Stimulated activated CD8-positive, alpha-beta memory T cell treated with anti-CD3 and anti-CD28 coated beads, Interleukin-15, amount 100 ng/mL, for 24 hours (primary cell): ENCODE results near the gene PAK2.
A peak's percentile ranks its signal among the peaks of the same experiment; 100 is the strongest.
"Not testable (repeated sequence)": the region's sequence is repeated elsewhere in the genome, so short reads cannot be mapped to it uniquely, and the experiment has no call there.

ENCODE experiments used
- DNase-seq: peaks from one replicate; pipeline ENCODE4 v3.0.0-alpha.2; 2020; ENCODE audit warnings: low read depth

PAK2 gene

GRCh38 chr3:196739671-196740480, at the start of gene PAK2:
PAK2 (plus strand) TSS chr3:196739857; CDS start chr3:196782647, 42,790 bp downstream.
- DNase-seq: peak; percentile 72

- no peak for DNase-seq
Measured at GRCh38 chr3:196689941-196690660, 49.6 kb upstream of the PAK2 start.

- no peak for DNase-seq
Measured at GRCh38 chr3:196691386-196691785, 48.3 kb upstream of the PAK2 start.

GRCh38 chr3:196694202-196694638, 45.4 kb upstream of the PAK2 start:
- DNase-seq: no peak

- no peak for DNase-seq
Measured at GRCh38 chr3:196694941-196695848, 44.5 kb upstream of the PAK2 start.

GRCh38 chr3:196695849-196696226, 43.8 kb upstream of the PAK2 start:
- no peak for DNase-seq

- DNase-seq: no peak
Measured at GRCh38 chr3:196697270-196697669, 42.4 kb upstream of the PAK2 start.

- DNase-seq: no peak
Measured at GRCh38 chr3:196699749-196700148, 39.9 kb upstream of the PAK2 start.

GRCh38 chr3:196700801-196701200, 38.9 kb upstream of the PAK2 start:
- DNase-seq: no peak

GRCh38 chr3:196706327-196706726, 33.3 kb upstream of the PAK2 start:
- no peak for DNase-seq

GRCh38 chr3:196706731-196707130, 32.9 kb upstream of the PAK2 start:
- DNase-seq: no peak

- no peak for DNase-seq
Measured at GRCh38 chr3:196707566-196707965, 32.1 kb upstream of the PAK2 start.

- no peak for DNase-seq
Measured at GRCh38 chr3:196708467-196708866, 31.2 kb upstream of the PAK2 start.

- DNase-seq: peak; percentile 77
Measured at GRCh38 chr3:196711838-196712513, 27.7 kb upstream of the PAK2 start, which contains the start of the genes CEP19 and PIGX. CEP19 (minus strand) TSS chr3:196712250; CDS start chr3:196708657, 3,593 bp downstream. PIGX (plus strand) TSS chr3:196712377.

- DNase-seq: peak; percentile 41
Measured at GRCh38 chr3:196712514-196713413, 26.9 kb upstream of the PAK2 start.

- not testable (repeated sequence) for DNase-seq
Measured at GRCh38 chr3:196717162-196717561, 22.5 kb upstream of the PAK2 start.

GRCh38 chr3:196721097-196721496, 18.6 kb upstream of the PAK2 start:
- DNase-seq: no peak

GRCh38 chr3:196726788-196727675, 12.6 kb upstream of the PAK2 start:
- DNase-seq: no peak

GRCh38 chr3:196735751-196736150, 3.9 kb upstream of the PAK2 start:
- no peak for DNase-seq
